SK-N-SH (cell line): ENCODE measurements around the gene TBC1D12. TPM values are rescaled to one million over a fixed set of nuclear protein-coding genes. Genes with fewer than 3 reads are reported as not detected.
A peak's percentile ranks its signal among the peaks of the same experiment; 100 is the strongest.

Source experiments
- CTCF ChIA-PET: fragments of 300-600, 350-600 bp; formaldehyde crosslinking; extraction: SDS; loops from one replicate; lab custom pipeline; 2021; lab: Yijun Ruan, JAX
- POLR2A ChIA-PET: fragments of 350-600 bp; sonication (Branson Sonifier 250); formaldehyde crosslinking; extraction: SDS; loops from one replicate; lab custom pipeline; 2020; ENCODE audit warnings: antibody characterized with exemption, inconsistent platforms; lab: Yijun Ruan, JAX
- DNase-seq: peaks from one replicate; pipeline ENCODE4 v3.0.0; 2012
- H2AFZ ChIP-seq: fragments of 200-600 bp; sonication (generic); 2 replicates; pipeline ENCODE4 v1.8.1; 2016; ENCODE audit warnings: antibody characterized with exemption, mild to moderate bottlenecking, low read depth
- H3F3A ChIP-seq: fragments of 200-600 bp; sonication (generic); replicated peaks from 2 replicates; pipeline ENCODE3; 2016; ENCODE audit warnings: antibody characterized with exemption, mild to moderate bottlenecking; ENCODE audit not compliant: insufficient read depth
- H3K27ac ChIP-seq, 2 experiments: fragments of 200-500 bp in 1 of 2; fragments of 200-600 bp in 1 of 2; sonication (Bioruptor generic) in 1 of 2; sonication (generic), shearing (Covaris generic) in 1 of 2; 2 replicates each; pipeline versions ENCODE4 v1.5.1 to v1.6.1; 2014 to 2016; ENCODE audit warnings: low read depth in 2 of 2, inconsistent platforms in 1 of 2, low read length in 1 of 2, mild to moderate bottlenecking in 1 of 2, mixed read lengths in 1 of 2
- H3K27me3 ChIP-seq: fragments of 200-600 bp; sonication (generic), shearing (Covaris generic); 2 replicates; pipeline ENCODE4 v1.6.1; 2016; ENCODE audit warnings: mixed run types; ENCODE audit not compliant: insufficient read depth
- H3K36me3 ChIP-seq, 2 experiments: fragments of 200-500 bp in 1 of 2; fragments of 200-600 bp in 1 of 2; sonication (Bioruptor generic) in 1 of 2; sonication (generic) in 1 of 2; replicated peaks in 1 of 2; 2 replicates each; pipeline versions ENCODE3 to v1.5.1; 2014 to 2016; ENCODE audit warnings: low read length in 1 of 2, mild to moderate bottlenecking in 1 of 2; ENCODE audit not compliant: insufficient read depth in 2 of 2, control insufficient read depth in 1 of 2
- H3K4me1 ChIP-seq, 2 experiments: fragments of 200-500 bp in 1 of 2; fragments of 200-600 bp in 1 of 2; sonication (Bioruptor generic) in 1 of 2; sonication (generic), shearing (Covaris generic) in 1 of 2; 2 replicates each; pipeline versions ENCODE4 v1.5.1 to v1.6.1; 2014 to 2016; ENCODE audit warnings: low read depth in 1 of 2, low read length in 1 of 2, mixed run types in 1 of 2; ENCODE audit not compliant: insufficient read depth in 2 of 2, control insufficient read depth in 1 of 2
- H3K4me2 ChIP-seq: fragments of 200-600 bp; sonication (generic), shearing (Covaris generic); 2 replicates; pipeline ENCODE4 v1.6.1; 2017; ENCODE audit warnings: mixed run types
- H3K4me3 ChIP-seq, 2 experiments: fragments of 200-500 bp in 1 of 2; fragments of 200-600 bp in 1 of 2; sonication (Bioruptor generic) in 1 of 2; sonication (generic), shearing (Covaris generic) in 1 of 2; 2 replicates each; pipeline versions ENCODE4 v1.5.1 to v1.8.1; 2014 to 2016; ENCODE audit warnings: low read depth in 2 of 2, inconsistent platforms in 1 of 2, low read length in 1 of 2, mild to moderate bottlenecking in 1 of 2, mixed read lengths in 1 of 2, moderate library complexity in 1 of 2
- H3K79me2 ChIP-seq: fragments of 200-600 bp; sonication (generic); 2 replicates; pipeline ENCODE4 v1.8.1; 2017; ENCODE audit warnings: mild to moderate bottlenecking; ENCODE audit not compliant: insufficient read depth
- H3K9ac ChIP-seq: fragments of 200-600 bp; sonication (generic); 2 replicates; pipeline ENCODE4 v1.6.1; 2017; ENCODE audit warnings: mixed run types
- H3K9me2 ChIP-seq: fragments of 200-600 bp; sonication (generic); 2 replicates; pipeline ENCODE4 v1.6.1; 2017; ENCODE audit warnings: mixed run types
- H3K9me3 ChIP-seq: fragments of 200-600 bp; sonication (generic); 2 replicates; pipeline ENCODE4 v1.6.1; 2017; ENCODE audit warnings: mixed run types, mild to moderate bottlenecking, moderate library complexity
- H4K20me1 ChIP-seq: fragments of 200-600 bp; sonication (generic); 2 replicates; pipeline ENCODE4 v1.6.1; 2017; ENCODE audit warnings: mild to moderate bottlenecking, mixed run types; ENCODE audit not compliant: insufficient read depth
- CTCF ChIP-seq: fragments of 200-600 bp; sonication (generic); IDR thresholded peaks from 2 replicates; pipeline ENCODE4 v1.6.1; 2017; ENCODE audit warnings: antibody characterized with exemption, mild to moderate bottlenecking, moderate library complexity
- EP300 ChIP-seq, 2 experiments: IDR thresholded peaks; 2 replicates each; pipeline versions ENCODE4 v1.4.0 to v1.6.1; 2012; ENCODE audit warnings: borderline replicate concordance in 1 of 2, low read depth in 1 of 2, low read length in 1 of 2
- EZH2phosphoT487 ChIP-seq: fragments of 200-600 bp; sonication (generic); IDR thresholded peaks from 2 replicates; pipeline ENCODE4 v1.6.1; 2017; ENCODE audit warnings: low read depth, mixed run types, mild to moderate bottlenecking, antibody characterized with exemption, moderate library complexity, borderline replicate concordance
- FOSL2 ChIP-seq: IDR thresholded peaks from 2 replicates; pipeline ENCODE4 v1.4.0; 2012; ENCODE audit warnings: low read depth, mild to moderate bottlenecking, moderate library complexity, borderline replicate concordance
- FOXM1 ChIP-seq: IDR thresholded peaks from 2 replicates; pipeline ENCODE4 v1.4.0; 2012; ENCODE audit warnings: low read depth, mild to moderate bottlenecking
- JUND ChIP-seq: IDR thresholded peaks from 2 replicates; pipeline ENCODE4 v1.4.0; 2012
- MAX ChIP-seq: IDR thresholded peaks from 2 replicates; pipeline ENCODE4 v1.4.0; 2012; ENCODE audit warnings: low read depth
- MEF2A ChIP-seq: IDR thresholded peaks from 2 replicates; pipeline ENCODE4 v1.4.0; 2012; ENCODE audit warnings: low read depth, borderline replicate concordance
- NFIC ChIP-seq: IDR thresholded peaks from 2 replicates; pipeline ENCODE4 v1.4.0; 2012; ENCODE audit warnings: borderline replicate concordance
- REST ChIP-seq: IDR thresholded peaks from 2 replicates; pipeline ENCODE4 v1.6.1; 2012; ENCODE audit warnings: mild to moderate bottlenecking, low read depth, low read length, moderate library complexity
- RXRA ChIP-seq: IDR thresholded peaks from 2 replicates; pipeline ENCODE4 v1.4.0; 2012; ENCODE audit warnings: low read depth, mild to moderate bottlenecking, borderline replicate concordance
- SIN3A ChIP-seq: IDR thresholded peaks from 2 replicates; pipeline ENCODE4 v1.6.1; 2012; ENCODE audit warnings: low read depth, mild to moderate bottlenecking, low read length, moderate library complexity, borderline replicate concordance
- SMC3 ChIP-seq: IDR thresholded peaks from 2 replicates; pipeline ENCODE4 v1.6.1; 2012; ENCODE audit warnings: low read depth, low read length, improper control_type of control experiment
- TEAD4 ChIP-seq: IDR thresholded peaks from 2 replicates; pipeline ENCODE4 v1.4.0; 2012; ENCODE audit warnings: mild to moderate bottlenecking, borderline replicate concordance; ENCODE audit not compliant: insufficient read depth
- USF1 ChIP-seq: IDR thresholded peaks from 2 replicates; pipeline ENCODE4 v1.4.0; 2012; ENCODE audit warnings: low read depth, borderline replicate concordance
- USF2 ChIP-seq: fragments of 150-350 bp; IDR thresholded peaks from 2 replicates; pipeline ENCODE4 v1.6.1; 2017; ENCODE audit warnings: antibody characterized with exemption, low read length, low read depth, borderline replicate concordance
- YY1 ChIP-seq: IDR thresholded peaks from 2 replicates; pipeline ENCODE4 v1.4.0; 2012; ENCODE audit warnings: low read depth, mild to moderate bottlenecking
- ZBTB33 ChIP-seq: IDR thresholded peaks from 2 replicates; pipeline ENCODE4 v1.4.0; 2012; ENCODE audit warnings: low read depth, borderline replicate concordance
- WGBS: methylation state at CpG from one replicate; pipeline ENCODE4 v1.1.6; 2017; ENCODE audit warnings: low lambda C conversion rate; 5-methylcytosine and 5-hydroxymethylcytosine counted together
- polyA plus RNA-seq, 3 experiments: library from polyadenylated mRNA; depleted of rRNA; stranded (reverse); fragments of >200 nt; gene quantifications; 2 replicates each; pipeline ENCODE4 v1.2.3, GENCODE V29; 2012

The TBC1D12 gene
- polyA plus RNA-seq, 1 of the 3 experiments (the other 2 are of a cell fraction) = 1.8 TPM

- peaks cover 5% of the 10 kb centered on the region for H3F3A ChIP-seq
- no peaks in the 10 kb centered on the region for H4K20me1 ChIP-seq
- H3K4me2 ChIP-seq = no peak overlapping the region
- POLR2A ChIA-PET = no interaction called here
- no peak for TF ChIP-seq RXRA
- TF ChIP-seq CTCF = no peak
- TF ChIP-seq MEF2A = no peak
- TF ChIP-seq NFIC = no peak
- no peak for TF ChIP-seq ZBTB33
- TF ChIP-seq SIN3A = no peak
- no peak for TF ChIP-seq MAX
- no peak for TF ChIP-seq EZH2phosphoT487
- TF ChIP-seq YY1 = no peak
- TF ChIP-seq SMC3 = no peak
- no peak for TF ChIP-seq FOXM1
- TF ChIP-seq EP300 (IDR thresholded peaks at IDR 0.05; ENCODE audit: borderline replicate concordance in 1 of 2, low read depth in 1 of 2, low read length in 1 of 2) = no peak
- TF ChIP-seq FOSL2 = no peak
- no peak for TF ChIP-seq USF1
- TF ChIP-seq TEAD4 = no peak
- TF ChIP-seq REST = no peak
- TF ChIP-seq JUND = no peak
- TF ChIP-seq USF2 = no peak
- TF ChIP-seq, all 33 proteins: peak for 0
- CTCF ChIA-PET = interaction anchor here (1.0 to 4.4 kb wide), 3 partner anchors 9 to 32 kb away, joined by 3 to 21 read pairs (median 5); no protein-coding TSS in a partner anchor
- no peak overlapping the region for H3K9ac ChIP-seq
- no peak overlapping the region for H2AFZ ChIP-seq
- no peaks in the 10 kb centered on the region for H3K9me2 ChIP-seq
- no peak for DNase-seq
- H3K79me2 ChIP-seq = peaks cover 65% of the 10 kb centered on the region
- 83% methylated on average over 1 of the region's 1 CpG for WGBS
- H3K9me3 ChIP-seq = no peaks in the 10 kb centered on the region
- no peaks in the 10 kb centered on the region for H3K36me3 ChIP-seq
- H3K27ac ChIP-seq = peak overlapping the region in 1 of 2 experiments; percentile 61; a peak in 1 of 4 replicates
- peaks cover 0 to 9% of the 10 kb centered on the region in 2 experiments; a peak in 2 of 4 replicates for H3K4me1 ChIP-seq
- no peaks in the 10 kb centered on the region for H3K27me3 ChIP-seq
- no peak overlapping the region for H3K4me3 ChIP-seq
These were observed 11.0 kb downstream of the TBC1D12 start for GRCh38 chr10:94413361-94413760.
